Dermis microvascular lymphatic vessel endothelial cell (primary cell): Measurements from ENCODE around the gene MET. TPM values are rescaled to one million over a fixed set of nuclear protein-coding genes. Genes with fewer than 3 reads are reported as not detected.
A peak's percentile ranks its signal among the peaks of the same experiment; 100 is the strongest.

Experiments
- DNase-seq, 2 donors: peaks; one replicate each; pipeline versions ENCODE4 v3.0.0 to v3.0.0-alpha.2; 2010; ENCODE audit warnings: low read depth in 2 of 2
- total RNA-seq: library from RNA; depleted of rRNA; stranded (reverse); fragments of >200 nt; gene quantifications from 2 replicates; pipeline ENCODE4 v1.2.1, GENCODE V29; 2014

Gene MET
- total RNA-seq, 1 donor from 2014 or later, result 43.0 TPM

GRCh38 chr7:116663744-116664143, 8.3 kb upstream of the MET start:
- DNase-seq, result no peak

- DNase-seq, result peak in 1 of 2 donors; percentile 17
These were observed 6.5 kb upstream of the MET start for GRCh38 chr7:116665332-116665996.

- DNase-seq, result no peak
These were observed 2.2 kb upstream of the MET start for GRCh38 chr7:116669769-116670168.

GRCh38 chr7:116670409-116671015, 1.5 kb upstream of the MET start:
- peak in 1 of 2 donors; percentile 60 for DNase-seq

GRCh38 chr7:116671111-116671510, 885 bp upstream of the MET start:
- no peak for DNase-seq

GRCh38 chr7:116672596-116673456, 830 bp downstream of the MET start:
- peak in 1 of 2 donors; percentile 62 for DNase-seq

- DNase-seq, result no peak
These were observed 1.5 kb downstream of the MET start for GRCh38 chr7:116673457-116673865.

- peak in 1 of 2 donors; percentile 32 for DNase-seq
These were observed 2.6 kb downstream of the MET start for GRCh38 chr7:116674508-116675173.

GRCh38 chr7:116675812-116676355, 3.9 kb downstream of the MET start:
- DNase-seq, result no peak

GRCh38 chr7:116678780-116679179, 6.8 kb downstream of the MET start:
- no peak for DNase-seq

- peak; percentile 60 to 94 for DNase-seq
These were observed 7.5 kb downstream of the MET start for GRCh38 chr7:116679500-116679899.

GRCh38 chr7:116683786-116684185, 11.8 kb downstream of the MET start:
- DNase-seq, result no peak

GRCh38 chr7:116686033-116686432, 14.0 kb downstream of the MET start:
- DNase-seq, result no peak

- DNase-seq, result no peak
These were observed 14.9 kb downstream of the MET start for GRCh38 chr7:116686812-116687419.

GRCh38 chr7:116687801-116688201, 15.8 kb downstream of the MET start:
- peak; percentile 81 to 91 for DNase-seq

- DNase-seq, result peak in 1 of 2 donors; percentile 24
These were observed 17.8 kb downstream of the MET start for GRCh38 chr7:116689790-116690259.

- DNase-seq, result peak in 1 of 2 donors; percentile 45
These were observed 19.7 kb downstream of the MET start for GRCh38 chr7:116691664-116692063.

GRCh38 chr7:116692401-116693308, 20.7 kb downstream of the MET start:
- peak in 1 of 2 donors; percentile 53 for DNase-seq

- DNase-seq, result no peak
These were observed 24.7 kb downstream of the MET start for GRCh38 chr7:116696707-116697106.

GRCh38 chr7:116697152-116697551, 25.2 kb downstream of the MET start:
- DNase-seq, result no peak
